Amniotic epithelial cell (primary cell): ENCODE measurements around the gene WDR33.
A peak's percentile ranks its signal among the peaks of the same experiment; 100 is the strongest.

ENCODE experiments used
- DNase-seq: peaks from one replicate; pipeline ENCODE4 v3.0.0-alpha.2; 2010; ENCODE audit warnings: low read depth

Gene WDR33

DNA sequence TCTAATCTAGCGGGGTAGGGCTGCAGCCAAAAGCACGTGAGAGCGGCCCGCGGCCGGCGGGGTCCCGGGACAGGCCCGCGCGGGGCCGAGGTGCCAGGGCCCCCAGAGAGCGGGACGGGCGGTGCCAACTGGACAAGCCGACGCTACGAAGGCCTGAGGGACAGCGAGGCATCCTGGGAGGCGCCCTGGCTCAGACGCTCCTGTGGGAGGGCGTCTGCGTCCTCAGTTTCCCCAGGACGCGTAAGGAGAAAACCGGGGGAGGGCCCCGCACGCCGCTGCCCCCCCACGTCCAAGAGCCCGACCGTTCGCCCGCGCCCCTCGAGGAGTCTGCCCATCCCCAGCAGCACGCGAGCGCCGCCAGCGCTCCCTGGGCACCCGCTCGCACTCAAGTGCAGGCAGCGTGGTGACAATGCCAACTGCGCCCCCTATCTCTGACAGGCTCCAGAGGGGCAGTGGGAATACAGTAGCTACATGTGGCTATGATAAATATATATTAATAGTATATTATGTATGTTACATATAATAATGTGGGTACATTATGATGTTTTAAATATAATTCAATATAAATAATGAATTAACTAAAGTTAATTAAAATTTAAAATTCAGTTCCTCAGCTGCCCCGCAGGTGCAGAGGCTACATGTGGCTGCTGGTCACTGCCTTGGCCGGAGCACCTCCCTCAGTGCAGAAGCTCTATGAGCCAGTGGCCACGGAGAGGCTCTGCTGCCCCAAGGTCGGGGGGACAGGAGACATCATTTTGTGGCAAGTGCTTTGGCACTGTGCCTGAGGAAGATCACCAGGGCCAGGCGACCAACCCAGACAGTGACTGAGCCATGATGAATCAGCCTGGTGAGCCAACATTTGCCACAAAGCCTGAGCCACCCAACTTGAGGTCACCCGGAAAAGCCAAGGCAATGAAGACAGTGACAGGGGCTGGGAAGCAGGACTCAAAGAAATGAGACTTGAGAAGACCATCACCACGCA lies 115.2 kb downstream of the WDR33 start:
- DNase-seq: no peak

DNA sequence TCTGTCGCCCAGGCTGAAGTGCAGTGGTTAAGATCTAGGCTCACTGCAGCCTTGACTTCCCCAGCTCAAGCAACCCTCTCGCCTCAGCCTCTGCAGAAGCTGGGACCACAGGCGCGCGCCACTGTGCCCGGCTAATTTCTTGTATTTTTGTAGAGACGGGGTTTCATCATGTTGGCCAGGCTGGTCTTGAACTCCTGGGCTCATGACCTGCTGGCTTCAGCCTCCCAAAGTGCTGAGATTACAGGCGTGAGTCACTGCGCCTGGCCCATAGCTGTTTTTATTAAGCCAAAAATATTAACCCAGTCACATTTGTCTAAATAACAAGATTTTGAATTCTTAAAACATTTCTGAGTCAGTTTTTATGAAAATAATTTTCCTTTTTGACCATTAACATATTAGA lies 116.0 kb downstream of the WDR33 start:
- DNase-seq: no peak

DNA sequence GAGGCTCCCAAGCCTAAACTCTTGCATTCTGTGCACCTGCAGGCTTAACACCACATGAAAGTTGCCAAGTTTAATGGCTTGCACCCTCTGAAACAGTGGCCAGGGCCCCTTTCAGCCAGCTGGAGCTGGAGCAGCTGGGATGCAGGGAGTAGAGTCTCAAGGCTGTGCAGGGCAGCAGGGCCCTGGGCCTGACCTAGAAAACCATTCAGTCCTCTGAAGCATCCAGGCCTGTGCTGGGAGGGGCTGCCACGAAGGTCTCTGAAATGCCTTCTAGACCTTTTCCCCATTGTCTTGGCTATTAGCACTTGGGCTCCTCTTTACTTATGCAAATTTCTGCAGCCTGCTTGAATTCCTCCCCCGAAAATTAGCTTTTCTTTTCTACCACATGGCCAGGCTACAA lies 120.3 kb downstream of the WDR33 start:
- no peak for DNase-seq

DNA sequence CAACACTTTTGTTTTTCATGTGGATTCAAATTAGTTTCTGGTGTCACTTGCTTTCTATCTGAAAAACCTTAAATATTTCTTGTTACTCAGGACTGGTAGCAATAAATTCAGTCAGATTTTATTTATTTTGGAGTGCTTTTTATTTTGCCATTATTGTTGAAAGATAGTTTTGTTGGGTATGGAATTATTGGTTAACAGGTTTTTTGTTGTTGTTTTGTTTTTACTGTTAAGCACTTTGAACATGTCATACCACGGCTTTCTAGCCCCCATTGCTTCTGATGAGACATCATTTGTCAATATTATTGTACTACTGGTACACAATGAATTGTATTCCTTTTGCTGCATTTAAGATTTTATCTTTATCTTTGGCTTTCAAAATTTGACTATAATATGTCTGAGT lies 122.6 kb downstream of the WDR33 start:
- no peak for DNase-seq

DNA sequence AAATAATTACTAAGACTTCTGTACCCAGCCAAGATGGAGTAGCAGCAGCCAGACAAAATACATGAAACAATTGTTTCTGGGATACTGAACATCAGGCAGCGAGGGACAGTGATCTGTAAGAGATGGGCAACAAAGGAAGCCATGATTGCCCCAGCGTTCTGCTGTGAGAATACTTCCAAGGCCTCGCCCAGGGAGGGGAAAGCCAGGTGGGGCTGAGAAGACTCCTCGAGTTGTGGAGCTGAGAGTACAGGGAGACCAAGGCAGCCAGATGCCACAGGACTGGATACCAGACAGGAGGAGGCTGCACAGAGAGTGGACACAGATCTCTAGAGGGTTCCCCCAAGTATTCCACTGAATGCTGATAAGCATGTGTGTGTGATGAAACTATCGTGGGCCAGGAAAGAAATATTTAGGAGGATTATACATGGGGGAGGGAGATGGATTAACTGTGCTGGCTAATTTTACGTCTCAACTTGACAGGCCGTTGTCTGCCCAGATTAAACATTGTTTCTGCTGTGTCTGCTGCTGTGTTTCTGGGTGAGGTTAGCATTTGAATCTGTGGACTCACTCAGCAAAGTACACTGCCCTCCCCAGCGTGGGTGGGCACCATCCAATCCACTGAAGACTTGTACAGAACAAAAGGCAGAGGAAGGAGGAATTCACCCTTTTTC lies 125.4 kb downstream of the WDR33 start:
- peak; percentile 91 for DNase-seq

DNA sequence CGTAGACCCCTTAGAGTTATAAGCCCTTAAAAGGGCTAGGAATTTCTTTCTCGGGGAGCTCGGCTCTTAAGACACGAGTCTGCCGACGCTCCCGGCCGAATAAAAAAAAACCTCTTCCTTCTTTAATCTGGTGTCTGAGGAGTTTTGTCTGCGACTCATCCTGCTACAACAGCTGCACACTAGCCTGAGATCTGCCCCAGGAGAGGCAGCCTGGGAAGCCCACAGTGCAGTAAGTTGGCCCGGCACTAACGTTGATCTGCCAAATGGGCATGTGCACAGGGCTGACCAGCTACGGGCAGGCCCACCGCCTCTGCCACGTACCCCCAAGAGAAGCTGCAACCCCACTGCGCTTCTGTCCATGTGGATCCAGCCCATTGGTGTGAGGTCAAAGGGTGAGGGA lies 127.2 kb downstream of the WDR33 start:
- peak; percentile 22 for DNase-seq

GRCh38 chr2:127683056-127683455 lies 127.9 kb downstream of the WDR33 start:
- no peak for DNase-seq

DNA sequence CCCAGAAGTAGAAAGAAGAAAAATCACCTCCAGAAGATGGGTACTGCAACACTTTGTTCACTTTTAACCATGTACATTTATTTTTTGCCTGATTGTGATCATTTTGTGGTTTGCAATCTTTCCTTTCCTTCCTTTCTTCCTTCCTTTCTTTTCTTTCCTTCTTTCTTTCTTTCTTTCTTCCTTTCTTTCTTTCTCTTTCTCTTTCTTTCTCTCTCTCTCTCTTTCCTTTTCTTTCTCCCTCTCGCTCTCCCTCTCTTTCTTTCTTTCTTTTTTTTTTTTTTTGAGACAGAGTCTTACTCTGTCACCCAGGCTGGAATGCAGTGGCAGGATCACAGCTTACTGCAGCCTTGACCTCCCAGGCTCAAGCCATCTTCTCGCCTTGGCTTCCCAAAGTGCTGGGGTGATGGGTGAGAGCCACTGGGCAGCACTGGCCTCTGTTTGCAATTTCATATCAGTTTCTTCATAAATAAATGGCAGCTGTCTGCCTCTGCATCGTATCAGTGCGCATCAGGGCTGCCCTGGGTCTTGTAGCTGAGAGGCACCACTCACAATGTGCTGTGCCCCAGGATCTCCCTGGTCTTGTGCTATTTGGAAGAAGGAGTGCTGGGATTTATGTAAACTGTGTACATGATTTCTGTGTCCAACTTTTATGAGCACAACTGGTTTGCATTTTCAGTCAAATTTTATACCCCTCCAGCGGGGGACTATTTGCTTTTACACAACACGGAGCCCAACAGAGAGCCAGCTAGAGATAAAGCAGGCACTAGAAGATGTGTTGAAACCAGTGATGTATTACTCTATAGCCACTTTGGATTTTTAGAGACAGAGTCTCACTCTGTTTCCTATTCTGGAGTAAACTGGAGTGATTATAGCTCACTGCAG lies 128.8 kb downstream of the WDR33 start:
- peak; percentile 43 for DNase-seq

- no peak for DNase-seq
Observed at GRCh38 chr2:127681288-127681804, 129.6 kb downstream of the WDR33 start.

DNA sequence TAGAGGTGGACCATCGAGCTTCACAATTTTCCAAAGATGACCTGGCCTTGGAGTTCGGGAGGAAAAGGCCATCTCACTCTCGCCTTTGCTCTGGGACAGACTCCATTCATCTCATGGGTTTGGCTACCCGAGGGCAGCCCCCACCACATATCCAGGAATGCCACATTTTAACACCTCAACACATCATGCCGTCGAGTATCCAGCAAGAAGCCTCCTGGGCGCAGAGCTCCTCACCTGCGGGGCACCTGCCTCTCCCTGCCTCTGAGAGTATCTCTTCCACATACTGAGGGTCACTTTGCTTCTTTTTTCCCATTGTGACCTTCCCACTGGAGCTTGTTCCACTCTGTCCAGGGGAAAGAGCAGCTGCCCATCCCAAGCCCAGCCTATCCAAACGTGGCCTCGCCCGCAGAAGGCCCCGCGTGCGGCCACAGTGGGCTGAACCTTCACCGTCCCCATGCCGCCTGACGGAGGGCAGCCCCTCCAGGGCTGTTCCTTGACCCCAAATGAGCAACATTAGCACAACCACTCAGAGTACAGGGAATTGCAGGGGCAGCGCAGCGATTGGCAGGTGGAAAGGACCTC lies 130.2 kb downstream of the WDR33 start:
- no peak for DNase-seq

DNA sequence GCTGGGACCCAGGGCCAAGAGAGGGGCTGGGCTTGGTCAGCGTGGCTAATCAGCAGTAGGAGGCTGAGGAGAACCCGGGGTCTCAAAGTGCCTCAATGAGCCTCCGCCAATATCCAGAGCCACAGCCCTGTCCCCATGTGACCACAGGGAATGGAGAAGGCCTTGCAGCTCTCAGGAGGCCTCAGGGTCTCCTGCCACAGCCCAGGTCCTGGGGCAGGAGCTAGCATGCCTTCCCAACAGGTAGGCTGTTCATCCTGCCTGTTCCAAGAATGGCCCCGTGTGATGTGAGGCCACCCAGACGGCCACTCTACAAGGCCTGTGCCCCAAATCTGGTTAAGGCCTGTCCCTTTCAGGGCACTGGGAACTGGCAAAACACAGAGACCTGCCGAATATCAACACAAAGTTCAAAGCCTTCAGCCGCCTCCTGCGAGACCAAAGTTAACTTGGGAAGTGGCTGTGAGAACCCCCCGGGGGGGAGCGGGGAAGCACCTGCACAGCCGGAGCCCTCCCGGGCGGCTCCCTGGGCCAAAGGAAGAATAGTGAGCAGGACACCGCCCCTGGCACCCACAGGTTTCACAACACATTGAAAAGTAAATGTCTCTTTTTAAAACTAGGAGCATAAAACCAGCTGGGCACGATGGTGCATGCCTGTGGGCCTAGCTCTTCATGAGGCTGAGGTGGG lies 131.2 kb downstream of the WDR33 start:
- no peak for DNase-seq

DNA sequence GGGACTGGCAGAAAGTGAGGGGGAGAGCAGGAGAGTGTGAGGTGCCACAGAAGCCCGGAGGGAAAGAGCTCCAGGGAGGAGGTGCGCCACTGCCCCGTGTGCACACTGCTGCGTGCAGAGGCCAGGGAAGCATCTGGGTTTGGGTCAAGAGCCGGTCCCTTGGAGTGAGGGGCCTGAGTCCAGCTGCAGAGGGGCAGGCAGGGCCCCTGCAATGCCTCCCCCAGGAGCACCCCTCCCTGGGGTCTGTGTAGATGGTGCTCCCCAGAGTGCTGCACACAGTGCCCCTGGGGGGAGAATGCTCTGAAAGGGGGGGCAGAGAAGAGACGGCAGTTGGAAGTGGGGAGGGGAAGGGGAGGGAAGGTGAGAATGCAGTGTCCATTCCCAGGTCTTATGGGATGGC lies 132.0 kb downstream of the WDR33 start:
- DNase-seq: no peak

- DNase-seq: no peak
Observed at GRCh38 chr2:127678531-127678930, 132.4 kb downstream of the WDR33 start.

DNA sequence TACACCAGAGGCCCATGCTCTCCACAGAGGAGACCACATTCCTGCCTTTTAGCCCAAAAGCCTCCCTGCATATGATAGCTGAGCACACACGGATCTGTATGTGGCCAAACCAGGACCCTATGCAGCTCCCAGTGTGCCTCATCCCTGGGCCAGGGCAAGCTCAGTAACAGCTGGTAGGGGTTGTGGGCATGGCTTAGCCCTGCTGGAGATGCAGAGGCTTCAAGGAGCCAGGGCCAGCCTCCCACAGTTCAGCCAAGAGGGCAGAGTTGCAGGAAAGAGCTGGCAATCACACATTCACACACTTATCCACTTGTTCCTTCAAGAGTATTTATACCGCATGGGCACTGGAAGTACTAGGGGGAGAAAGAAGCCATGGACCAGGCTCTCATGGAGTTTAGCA lies 134.1 kb downstream of the WDR33 start:
- DNase-seq: no peak

DNA sequence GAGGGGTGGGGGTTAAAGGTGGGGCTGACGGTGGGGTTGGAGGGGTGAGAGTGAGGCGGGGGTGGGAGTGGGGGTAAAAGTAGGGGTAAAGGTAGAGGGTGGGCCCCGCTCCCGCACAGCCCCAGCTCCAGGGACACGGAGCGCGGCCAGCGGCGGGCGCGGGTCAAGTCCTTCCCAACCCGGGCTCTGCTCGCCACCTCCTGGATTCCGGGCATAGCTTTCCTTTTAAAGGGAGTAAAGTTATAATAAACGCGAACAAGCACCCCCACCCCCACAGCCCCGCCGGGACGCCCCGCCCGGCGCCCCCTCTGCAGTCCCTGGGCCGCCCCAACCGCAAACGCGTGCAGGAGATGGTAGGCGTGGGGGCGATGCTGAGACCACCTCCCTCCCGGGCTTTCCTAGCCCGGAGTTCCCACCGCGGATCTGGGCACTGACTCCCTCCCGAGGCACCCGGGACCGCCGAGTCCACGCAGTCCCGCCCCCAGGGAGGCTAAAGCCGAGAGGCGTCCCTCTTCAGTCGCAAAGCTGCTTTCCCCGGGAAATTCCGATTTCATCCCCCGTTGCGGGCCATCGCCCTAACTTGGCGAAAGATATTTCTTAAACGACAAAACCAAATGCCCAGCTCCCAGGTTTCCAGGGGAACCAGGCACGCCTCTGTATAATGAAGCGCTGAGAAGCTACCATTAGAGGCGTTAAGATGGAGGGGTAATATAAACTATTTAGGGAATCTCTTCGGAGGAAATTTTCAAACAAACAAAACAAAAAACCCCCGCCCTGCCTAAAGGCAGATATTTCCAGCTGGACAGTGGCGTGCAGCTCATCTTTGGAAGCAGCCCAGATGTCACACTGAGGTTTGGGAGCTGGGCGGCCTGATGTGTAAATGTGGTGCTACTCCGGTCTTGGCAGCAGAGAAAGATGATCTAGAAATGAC lies 135.4 kb downstream of the WDR33 start, which contains the start of gene LIMS2:
LIMS2 (minus strand) TSS at position 200 of the 931 bp plus-strand sequence. CDS start 506 bp downstream, outside the sequence.
- DNase-seq: no peak

DNA sequence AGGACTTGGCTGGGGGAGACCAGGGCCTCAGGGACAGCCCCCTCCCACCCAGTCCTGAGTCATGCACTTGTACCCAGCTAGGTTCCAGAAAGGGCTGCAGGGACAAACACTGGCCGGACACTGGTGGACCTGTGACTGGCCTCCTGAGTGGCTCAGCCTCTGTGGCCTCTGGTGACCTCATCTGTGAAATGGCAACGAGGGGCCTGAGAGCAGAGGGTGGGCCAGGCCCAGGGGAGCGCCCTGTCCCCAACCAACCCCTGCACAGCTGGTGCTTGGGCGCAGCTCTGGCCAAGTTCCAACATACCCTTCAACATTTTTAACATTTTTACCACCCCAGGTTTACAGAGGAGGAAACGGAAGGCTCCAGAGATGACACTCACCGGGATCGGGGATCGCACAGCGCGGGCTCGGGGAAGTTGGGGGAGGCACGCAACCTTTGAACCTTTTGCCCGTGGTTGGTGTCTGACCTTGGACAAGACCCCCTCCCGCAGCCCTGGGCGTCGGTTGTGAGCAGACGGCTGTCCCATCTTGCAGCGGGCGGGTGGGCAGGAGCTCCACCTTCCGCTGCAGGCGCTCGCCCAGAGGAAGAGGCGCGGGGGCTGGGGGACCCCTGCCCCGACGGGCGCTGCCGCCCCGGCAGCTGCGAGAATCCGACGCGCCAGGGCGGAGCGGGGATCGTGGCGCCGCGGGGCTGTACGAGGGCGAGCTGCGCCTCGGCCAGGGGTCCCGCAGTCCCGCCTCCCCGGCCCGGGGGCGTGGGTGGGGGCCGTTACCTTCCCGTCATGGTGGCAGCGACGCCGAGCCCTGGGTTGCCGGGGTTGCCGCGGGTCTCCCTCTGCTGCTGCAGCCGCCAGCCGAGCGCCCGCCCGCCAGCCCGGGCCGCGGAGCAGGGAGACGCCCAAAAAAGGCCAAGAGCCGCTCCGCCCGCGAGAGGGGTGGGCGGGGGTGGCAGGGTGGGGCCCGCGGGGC lies 136.4 kb downstream of the WDR33 start:
- DNase-seq: no peak

DNA sequence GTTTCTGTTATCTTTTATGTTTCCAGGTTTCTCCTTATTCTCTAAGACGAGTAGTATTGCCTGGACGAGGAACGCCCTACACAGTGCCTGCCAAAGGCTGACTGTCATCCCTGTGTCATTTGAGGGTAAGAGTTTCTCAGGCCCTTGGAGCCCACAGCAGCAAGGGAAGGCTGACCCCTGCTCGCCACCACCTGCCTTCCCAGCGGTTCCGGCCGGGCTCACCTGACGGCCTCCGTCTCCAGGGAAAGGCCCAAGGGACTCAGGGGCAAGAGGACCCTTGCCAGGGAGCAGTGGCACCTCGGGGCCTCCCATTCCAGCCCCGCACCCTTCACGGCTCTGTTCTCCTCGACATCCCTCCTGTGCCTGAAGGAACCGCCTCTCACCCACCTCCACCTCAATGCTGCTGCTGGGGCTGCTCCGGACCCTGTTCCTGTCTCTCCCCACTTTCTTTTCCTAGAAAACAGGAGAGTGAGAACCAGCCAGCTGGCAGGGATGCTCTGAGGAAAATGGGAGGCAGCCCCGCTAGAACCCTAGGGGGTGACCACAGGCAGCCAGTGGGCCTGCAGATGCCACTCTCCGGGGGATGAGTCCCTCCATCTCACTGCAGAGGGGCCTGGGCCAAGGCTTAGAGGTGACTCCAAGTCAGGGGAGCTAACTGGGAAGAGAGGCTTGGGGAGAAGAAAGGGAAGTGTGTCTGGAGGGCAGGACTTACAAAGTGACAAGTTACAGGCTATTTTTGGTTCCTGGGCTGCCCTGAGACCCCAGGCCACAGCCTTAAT lies 137.5 kb downstream of the WDR33 start:
- no peak for DNase-seq
